ENCODE measurements around the gene TEKT5. TPM values are rescaled to one million over a fixed set of nuclear protein-coding genes. Genes with fewer than 3 reads are reported as not detected.

Gene TEKT5
- total RNA-seq, 1 donor from 2014 or later, result 1.0 TPM

- no peak for DNase-seq (ENCODE audit: low spot score in 2 of 2, unreplicated experiment in 2 of 2)
- peaks cover 4% of the 10 kb centered on the region for H3K9me3 Mint-ChIP-seq
- peaks cover 5% of the 10 kb centered on the region for H3K4me1 Mint-ChIP-seq
- no peak for TF ChIP-seq CTCF (IDR thresholded peaks at IDR 0.05; ENCODE audit: unreplicated experiment)
- no peak overlapping the region for H3K4me3 Mint-ChIP-seq
- no peak overlapping the region for H3K27ac Mint-ChIP-seq
- H3K27me3 Mint-ChIP-seq (ENCODE audit: low read depth), result peaks cover 2% of the 10 kb centered on the region
- H3K36me3 Mint-ChIP-seq, result no peaks in the 10 kb centered on the region
These were observed 107.1 kb downstream of the TEKT5 start for GRCh38 chr16:10587622-10588021.

GRCh38 chr16:10584981-10585438 lies 109.7 kb downstream of the TEKT5 start:
- TF ChIP-seq CTCF (IDR thresholded peaks at IDR 0.05; ENCODE audit: unreplicated experiment), result no peak
- Mint-ChIP-seq H3K4me1 (peaks cover 15% of the 10 kb centered on the region), H3K4me3 (no peak overlapping the region), H3K27me3 (ENCODE audit: low read depth) (peaks cover 2% of the 10 kb centered on the region), H3K36me3 (no peaks in the 10 kb centered on the region), H3K27ac (no peak overlapping the region), H3K9me3 (peaks cover 4% of the 10 kb centered on the region)
- no peak for DNase-seq (ENCODE audit: low spot score in 2 of 2, unreplicated experiment in 2 of 2)

- TF ChIP-seq CTCF (IDR thresholded peaks at IDR 0.05; ENCODE audit: unreplicated experiment), result no peak
- Mint-ChIP-seq H3K36me3 (no peaks in the 10 kb centered on the region), H3K4me1 (peaks cover 31% of the 10 kb centered on the region), H3K27me3 (ENCODE audit: low read depth) (no peaks in the 10 kb centered on the region), H3K9me3 (peaks cover 4% of the 10 kb centered on the region), H3K4me3 (no peak overlapping the region), H3K27ac (no peak overlapping the region)
- no peak for DNase-seq (ENCODE audit: low spot score in 2 of 2, unreplicated experiment in 2 of 2)
These were observed 111.5 kb downstream of the TEKT5 start for GRCh38 chr16:10583269-10583668.

- H3K27ac Mint-ChIP-seq, result peak overlapping the region; percentile 81
- TF ChIP-seq CTCF (IDR thresholded peaks at IDR 0.05; ENCODE audit: unreplicated experiment), result no peak
- H3K36me3 Mint-ChIP-seq, result no peaks in the 10 kb centered on the region
- no peak for DNase-seq (ENCODE audit: low spot score in 2 of 2, unreplicated experiment in 2 of 2)
- no peaks in the 10 kb centered on the region for H3K27me3 Mint-ChIP-seq (ENCODE audit: low read depth)
- peaks cover 45% of the 10 kb centered on the region for H3K4me1 Mint-ChIP-seq
- peak overlapping the region; percentile 75 for H3K4me3 Mint-ChIP-seq
- peaks cover 4% of the 10 kb centered on the region for H3K9me3 Mint-ChIP-seq
These were observed 113.2 kb downstream of the TEKT5 start for GRCh38 chr16:10581507-10581906.

- peaks cover 49% of the 10 kb centered on the region for H3K4me1 Mint-ChIP-seq
These were observed 113.9 kb downstream of the TEKT5 start for GRCh38 chr16:10580883-10581247.

More at GRCh38 chr16:10580883-10581247, 113.9 kb downstream of the TEKT5 start:
- TF ChIP-seq CTCF (IDR thresholded peaks at IDR 0.05; ENCODE audit: unreplicated experiment), result no peak
- Mint-ChIP-seq H3K27me3 (ENCODE audit: low read depth) (no peaks in the 10 kb centered on the region), H3K9me3 (peaks cover 4% of the 10 kb centered on the region), H3K27ac (peak overlapping the region; percentile 81), H3K36me3 (no peaks in the 10 kb centered on the region), H3K4me3 (peak overlapping the region; percentile 75)
- no peak for DNase-seq (ENCODE audit: low spot score in 2 of 2, unreplicated experiment in 2 of 2)
